ENCODE measurements around the gene TTN.

DNA sequence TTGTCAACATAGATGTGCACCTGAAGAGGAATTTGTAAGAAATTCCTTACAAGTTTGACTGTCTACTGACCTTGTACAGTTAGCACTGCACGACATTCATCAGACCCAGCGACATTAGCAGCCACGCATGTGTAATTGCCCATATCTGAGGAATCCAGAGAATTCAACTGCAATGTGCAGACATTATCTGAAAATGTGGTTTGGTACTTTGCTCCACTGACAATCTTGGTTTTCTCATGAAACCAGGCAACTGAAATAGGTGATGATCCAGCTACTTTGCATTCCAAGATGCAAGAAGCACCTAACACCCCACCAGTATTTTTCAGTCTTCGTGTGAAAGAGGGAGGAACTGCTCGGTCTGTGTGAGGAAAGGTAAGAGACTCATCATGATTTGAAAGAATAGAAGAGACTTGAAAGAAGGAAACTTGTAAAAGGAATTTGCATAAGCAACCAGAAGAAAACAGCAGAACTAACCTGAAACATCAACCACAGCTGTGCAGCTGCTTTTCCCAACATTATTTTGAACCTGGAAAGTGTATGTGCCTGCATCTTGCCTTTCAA, 83.4 kb downstream of the TTN start:
- TF ChIP-seq, protein P1, sequence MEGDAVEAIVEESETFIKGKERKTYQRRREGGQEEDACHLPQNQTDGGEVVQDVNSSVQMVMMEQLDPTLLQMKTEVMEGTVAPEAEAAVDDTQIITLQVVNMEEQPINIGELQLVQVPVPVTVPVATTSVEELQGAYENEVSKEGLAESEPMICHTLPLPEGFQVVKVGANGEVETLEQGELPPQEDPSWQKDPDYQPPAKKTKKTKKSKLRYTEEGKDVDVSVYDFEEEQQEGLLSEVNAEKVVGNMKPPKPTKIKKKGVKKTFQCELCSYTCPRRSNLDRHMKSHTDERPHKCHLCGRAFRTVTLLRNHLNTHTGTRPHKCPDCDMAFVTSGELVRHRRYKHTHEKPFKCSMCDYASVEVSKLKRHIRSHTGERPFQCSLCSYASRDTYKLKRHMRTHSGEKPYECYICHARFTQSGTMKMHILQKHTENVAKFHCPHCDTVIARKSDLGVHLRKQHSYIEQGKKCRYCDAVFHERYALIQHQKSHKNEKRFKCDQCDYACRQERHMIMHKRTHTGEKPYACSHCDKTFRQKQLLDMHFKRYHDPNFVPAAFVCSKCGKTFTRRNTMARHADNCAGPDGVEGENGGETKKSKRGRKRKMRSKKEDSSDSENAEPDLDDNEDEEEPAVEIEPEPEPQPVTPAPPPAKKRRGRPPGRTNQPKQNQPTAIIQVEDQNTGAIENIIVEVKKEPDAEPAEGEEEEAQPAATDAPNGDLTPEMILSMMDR (IDR thresholded peaks at IDR 0.05): no peak
- no peak for TF ChIP-seq POLR2A (IDR thresholded peaks at IDR 0.05)

All from esophagus squamous epithelium (tissue), 4 donors.